OCI-LY3 (cell line): ENCODE measurements around the gene TM4SF18.

Experiments
- H2AFZ ChIP-seq: fragments of 200-600, 300-600 bp; shearing (Covaris generic); 2 replicates; pipeline ENCODE4 v1.6.0; 2014; ENCODE audit warnings: antibody characterized with exemption, low read depth, low read length
- H3K27ac ChIP-seq: fragments of 200-600, 300-600 bp; sonication (generic); 2 replicates; pipeline ENCODE4 v1.5.1; 2014; ENCODE audit warnings: mild to moderate bottlenecking, low read length, moderate library complexity, mixed read lengths
- H3K27me3 ChIP-seq: fragments of 200-600, 300-600 bp; sonication (generic); 2 replicates; pipeline ENCODE4 v1.6.1; 2014; ENCODE audit warnings: low read depth, low read length, mixed read lengths
- H3K36me3 ChIP-seq: fragments of 200-600, 300-600 bp; sonication (generic); replicated peaks from 2 replicates; pipeline ENCODE3; 2014; ENCODE audit warnings: low read depth, low read length, mixed read lengths
- H3K4me1 ChIP-seq: fragments of 300-600, 200-600 bp; sonication (generic); 2 replicates; pipeline ENCODE4 v1.6.1; 2014; ENCODE audit warnings: low read length, mixed read lengths
- H3K4me2 ChIP-seq: fragments of 200-600, 300-600 bp; sonication (generic); 2 replicates; pipeline ENCODE4 v1.6.1; 2014; ENCODE audit warnings: low read length, mixed read lengths
- H3K4me3 ChIP-seq: fragments of 300-600, 200-600 bp; sonication (generic); 2 replicates; pipeline ENCODE4 v1.5.1; 2014; ENCODE audit warnings: antibody characterized with exemption, mild to moderate bottlenecking, low read length, moderate library complexity
- H3K79me2 ChIP-seq: fragments of 300-600, 200-600 bp; shearing (Covaris generic); 2 replicates; pipeline ENCODE4 v1.6.1; 2014; ENCODE audit warnings: mild to moderate bottlenecking, low read length, mixed read lengths
- H3K9ac ChIP-seq: fragments of 300-600, 200-600 bp; shearing (Covaris generic); 2 replicates; pipeline ENCODE4 v1.6.0; 2014; ENCODE audit warnings: mild to moderate bottlenecking, low read length, moderate library complexity
- H3K9me3 ChIP-seq: fragments of 200-600, 300-600 bp; shearing (Covaris generic); 2 replicates; pipeline ENCODE4 v1.6.1; 2014; ENCODE audit warnings: low read length, mixed read lengths; ENCODE audit not compliant: insufficient read depth
- H4K20me1 ChIP-seq: fragments of 200-600, 300-600 bp; sonication (generic); 2 replicates; pipeline ENCODE4 v1.6.1; 2016; ENCODE audit warnings: low read length, mixed read lengths; ENCODE audit not compliant: insufficient read depth
- CTCF ChIP-seq: fragments of 200-600, 300-600 bp; sonication (generic); IDR thresholded peaks from 2 replicates; pipeline ENCODE4 v1.5.1; 2014; ENCODE audit warnings: antibody characterized with exemption, low read length, low read depth
- EZH2phosphoT487 ChIP-seq: fragments of 200-600 bp; shearing (Covaris generic); IDR thresholded peaks from 2 replicates; pipeline ENCODE4 v1.6.1; 2018; ENCODE audit warnings: antibody characterized with exemption, mixed run types, low read depth

TM4SF18 gene

GRCh38 chr3:149356044-149356592, 22.7 kb upstream of the TM4SF18 start:
- no peak for TF ChIP-seq CTCF
- TF ChIP-seq EZH2phosphoT487: no peak
- H3K4me1 ChIP-seq: peaks cover 12% of the 10 kb centered on the region
- H2AFZ ChIP-seq: no peak overlapping the region
- no peak overlapping the region for H3K4me2 ChIP-seq
- no peaks in the 10 kb centered on the region for H3K36me3 ChIP-seq
- no peak overlapping the region for H3K27ac ChIP-seq
- no peaks in the 10 kb centered on the region for H3K9me3 ChIP-seq
- peaks cover 7% of the 10 kb centered on the region for H3K27me3 ChIP-seq
- H4K20me1 ChIP-seq: no peaks in the 10 kb centered on the region
- H3K4me3 ChIP-seq: no peak overlapping the region
- no peaks in the 10 kb centered on the region for H3K79me2 ChIP-seq
- H3K9ac ChIP-seq: no peak overlapping the region

- H3K4me1 ChIP-seq: peaks cover 12% of the 10 kb centered on the region
- no peak overlapping the region for H3K27ac ChIP-seq
- H2AFZ ChIP-seq: no peak overlapping the region
- peaks cover 10% of the 10 kb centered on the region for H3K27me3 ChIP-seq
- H3K79me2 ChIP-seq: no peaks in the 10 kb centered on the region
- no peak overlapping the region for H3K4me2 ChIP-seq
- TF ChIP-seq EZH2phosphoT487 (no peak), CTCF (no peak)
- H4K20me1 ChIP-seq: no peaks in the 10 kb centered on the region
- no peaks in the 10 kb centered on the region for H3K9me3 ChIP-seq
- no peak overlapping the region for H3K4me3 ChIP-seq
- H3K36me3 ChIP-seq: no peaks in the 10 kb centered on the region
- no peak overlapping the region for H3K9ac ChIP-seq
Measured at GRCh38 chr3:149353581-149354184, 20.2 kb upstream of the TM4SF18 start.

- Histone ChIP-seq H3K79me2 (no peaks in the 10 kb centered on the region), H4K20me1 (no peaks in the 10 kb centered on the region), H3K9ac (no peak overlapping the region), H3K27me3 (peaks cover 5% of the 10 kb centered on the region), H3K27ac (no peak overlapping the region), H3K4me2 (no peak overlapping the region), H3K4me1 (peaks cover 12% of the 10 kb centered on the region), H3K4me3 (no peak overlapping the region), H2AFZ (no peak overlapping the region), H3K9me3 (no peaks in the 10 kb centered on the region), H3K36me3 (no peaks in the 10 kb centered on the region)
- TF ChIP-seq EZH2phosphoT487 (no peak), CTCF (peak; percentile 73)
Measured at GRCh38 chr3:149352556-149352955, 19.1 kb upstream of the TM4SF18 start.

- Histone ChIP-seq H2AFZ (0 out of 2 replicates have a peak overlapping the region, but pooled peaks have one; percentile 22), H4K20me1 (no peaks in the 10 kb centered on the region), H3K9me3 (no peaks in the 10 kb centered on the region), H3K27me3 (peaks cover 40% of the 10 kb centered on the region), H3K4me3 (no peak overlapping the region), H3K4me2 (no peak overlapping the region; the same call in 1 of the 2 replicates), H3K27ac (no peak overlapping the region), H3K36me3 (no peaks in the 10 kb centered on the region), H3K9ac (no peak overlapping the region), H3K79me2 (no peaks in the 10 kb centered on the region), H3K4me1 (no peaks in the 10 kb centered on the region)
- TF ChIP-seq CTCF (peak; percentile 27), EZH2phosphoT487 (no peak)
Measured at GRCh38 chr3:149343951-149344350, 10.5 kb upstream of the TM4SF18 start.
